ENCODE results near the gene HSPA12B. TPM values are rescaled to one million over a fixed set of nuclear protein-coding genes. Genes with fewer than 3 reads are reported as not detected.

Gene HSPA12B
- total RNA-seq, 4 donors from 2014 or later, result 12.7 to 30.9 (median 18.7) TPM

- H3K9me3 ChIP-seq, result no peaks in the 10 kb centered on the region
- 77 to 84% methylated on average over 25 of the region's 25 CpGs for WGBS, 2 donors
- no peak for DNase-seq (ENCODE audit: low spot score in 2 of 2)
- H3K4me1 ChIP-seq, result peaks cover 0 to 49% (median 23%) of the 10 kb centered on the region in 4 donors
- H3K4me3 ChIP-seq, result peak overlapping the region in 3 of 4 donors; percentile 46 to 67 (median 64)
- no peaks in the 10 kb centered on the region for H3K27me3 ChIP-seq
- H3K27ac ChIP-seq, result peak overlapping the region; percentile 91 to 98 (median 96)
- H3K36me3 ChIP-seq, result peaks cover 0 to 11% (median 3%) of the 10 kb centered on the region in 3 donors
- TF ChIP-seq EP300 (IDR thresholded peaks at IDR 0.05), result no peak
- TF ChIP-seq CTCF (IDR thresholded peaks at IDR 0.05), result no peak
- TF ChIP-seq POLR2A (IDR thresholded peaks at IDR 0.05), result no peak
Measured at GRCh38 chr20:3794701-3795420, 62.4 kb downstream of the HSPA12B start.

DNA sequence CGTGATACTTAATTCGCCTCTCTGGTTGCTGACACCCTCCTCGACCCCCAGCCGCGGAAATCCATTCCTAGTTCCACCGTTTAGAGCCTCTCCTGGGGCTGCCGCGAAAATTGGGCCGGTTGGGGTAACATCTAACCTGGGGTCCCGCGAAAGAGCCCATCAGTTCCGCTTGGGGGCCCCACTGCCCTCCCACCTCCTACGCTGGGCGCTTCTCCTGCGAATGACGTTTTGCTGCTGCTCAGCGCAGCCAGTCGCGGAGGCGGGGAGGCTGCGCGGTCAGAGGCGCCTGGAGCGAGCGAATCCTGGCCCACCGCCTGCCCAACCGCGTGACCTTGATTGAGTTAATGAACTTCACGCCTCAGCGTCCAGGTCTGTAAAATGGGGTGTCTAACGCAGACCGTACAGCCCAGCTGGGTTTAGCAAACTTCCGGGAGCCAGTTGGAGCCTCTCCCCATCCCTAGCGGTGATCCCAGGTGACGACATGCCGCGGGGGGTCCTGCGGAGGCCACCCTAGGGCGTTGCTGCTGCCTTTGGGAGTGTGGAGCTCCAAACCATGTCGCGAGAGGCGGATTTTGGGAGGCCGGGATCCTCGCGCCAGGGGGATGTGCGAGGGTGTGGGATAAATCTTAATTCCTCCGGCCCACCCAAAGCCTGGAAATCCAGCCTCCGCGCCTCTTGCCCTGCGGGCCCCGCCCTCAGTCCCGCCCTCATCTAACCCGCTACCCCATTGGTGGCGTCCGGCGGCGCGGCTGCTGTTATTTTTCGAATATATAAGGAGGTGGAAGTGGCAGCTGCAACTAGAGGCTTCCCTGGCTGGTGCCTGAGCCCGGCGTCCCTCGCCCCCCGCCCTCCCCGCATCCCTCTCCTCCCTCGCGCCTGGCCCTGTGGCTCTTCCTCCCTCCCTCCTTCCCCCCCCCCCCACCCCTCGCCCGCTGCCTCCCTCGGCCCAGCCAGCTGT, 63.3 kb downstream of the HSPA12B start, which contains the start of gene CDC25B:
TSS of gene CDC25B (plus strand) at position 800 of the 958 bp plus-strand sequence. CDS start 222 bp downstream, outside the sequence.
- Histone ChIP-seq H3K27ac (peak within 1 kb of the TSS; percentile 91 to 98 (median 96)), H3K36me3 (peaks cover 0 to 21% (median 3%) of the 10 kb centered on the region in 3 donors), H3K9me3 (no peaks in the 10 kb centered on the region), H3K4me3 (peak within 1 kb of the TSS; percentile 46 to 67 (median 55)), H3K27me3 (no peaks in the 10 kb centered on the region), H3K4me1 (peaks cover 0 to 51% (median 26%) of the 10 kb centered on the region in 4 donors)
- TF ChIP-seq CTCF (IDR thresholded peaks at IDR 0.05) (peak; percentile 28 to 96 (median 54)), POLR2A (IDR thresholded peaks at IDR 0.05) (peak in 1 of 2 donors; percentile 78), EP300 (IDR thresholded peaks at IDR 0.05) (peak; percentile 30 to 92)
- DNase-seq (ENCODE audit: low spot score in 2 of 2), result peak; percentile 96
- 1% methylated on average over 44 to 62 of the region's 69 CpGs for WGBS, 2 donors

DNA sequence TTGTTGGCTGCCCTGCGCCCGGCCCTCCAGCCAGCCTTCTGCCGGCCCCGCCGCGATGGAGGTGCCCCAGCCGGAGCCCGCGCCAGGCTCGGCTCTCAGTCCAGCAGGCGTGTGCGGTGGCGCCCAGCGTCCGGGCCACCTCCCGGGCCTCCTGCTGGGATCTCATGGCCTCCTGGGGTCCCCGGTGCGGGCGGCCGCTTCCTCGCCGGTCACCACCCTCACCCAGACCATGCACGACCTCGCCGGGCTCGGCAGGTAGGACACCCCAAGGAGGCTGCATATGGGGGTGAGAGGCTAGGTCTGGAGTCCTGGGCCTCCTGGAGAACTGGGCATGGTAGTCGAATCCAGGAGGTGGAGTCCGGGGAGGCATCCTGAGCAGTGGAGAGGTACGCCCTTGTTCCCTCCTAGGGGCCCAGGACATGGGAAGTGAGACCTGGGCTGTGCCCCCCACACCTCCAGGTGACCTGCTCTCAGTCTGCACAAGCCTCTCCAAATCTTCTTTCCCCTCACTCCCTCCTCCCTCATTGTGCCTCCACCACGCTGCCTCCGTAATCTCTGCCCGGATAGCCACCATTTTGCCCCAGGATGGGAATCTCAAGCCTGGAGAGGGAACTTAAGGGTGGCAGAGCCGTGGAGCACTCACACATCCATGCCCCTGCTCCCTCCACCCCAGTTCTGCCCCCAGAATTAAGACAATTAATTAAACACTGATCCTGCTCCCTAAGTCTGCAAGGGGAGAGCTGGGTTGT, 64.2 kb downstream of the HSPA12B start:
- Histone ChIP-seq H3K4me3 (peak overlapping the region; percentile 46 to 67 (median 55)), H3K4me1 (peaks cover 0 to 51% (median 26%) of the 10 kb centered on the region in 4 donors), H3K27me3 (no peaks in the 10 kb centered on the region), H3K9me3 (no peaks in the 10 kb centered on the region), H3K36me3 (peaks cover 0 to 29% (median 3%) of the 10 kb centered on the region in 3 donors), H3K27ac (peak overlapping the region; percentile 91 to 98 (median 96))
- TF ChIP-seq EP300 (IDR thresholded peaks at IDR 0.05) (no peak), CTCF (IDR thresholded peaks at IDR 0.05) (no peak), POLR2A (IDR thresholded peaks at IDR 0.05) (no peak)
- DNase-seq (ENCODE audit: low spot score in 2 of 2), result no peak
- WGBS, 2 donors, result 54% methylated on average over 4 to 6 of the region's 33 CpGs

DNA sequence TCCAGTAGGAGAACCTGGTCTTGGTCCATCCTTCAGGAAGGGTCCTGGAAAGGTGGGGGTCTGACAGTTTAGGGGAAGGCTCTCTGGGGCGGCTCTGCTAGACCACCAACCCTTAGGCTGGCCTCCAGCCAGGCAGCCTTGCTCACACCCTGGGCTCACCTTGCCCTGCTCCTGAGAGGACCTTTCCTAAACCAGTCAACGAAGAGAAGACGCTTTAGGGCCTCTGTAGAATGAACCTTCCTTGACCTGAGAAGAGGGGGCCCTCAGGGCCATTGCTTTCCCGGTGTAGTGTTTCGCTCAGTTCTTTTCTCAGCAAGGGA, 64.7 kb downstream of the HSPA12B start:
- WGBS, 2 donors, result 74 to 80% methylated on average over 4 to 5 of the region's 5 CpGs
- H3K27ac ChIP-seq, result peak overlapping the region; percentile 60 to 98 (median 94)
- H3K36me3 ChIP-seq, result peaks cover 0 to 35% (median 3%) of the 10 kb centered on the region in 3 donors
- H3K9me3 ChIP-seq, result no peaks in the 10 kb centered on the region
- TF ChIP-seq POLR2A (IDR thresholded peaks at IDR 0.05), result no peak
- no peak for TF ChIP-seq EP300 (IDR thresholded peaks at IDR 0.05)
- no peak for TF ChIP-seq CTCF (IDR thresholded peaks at IDR 0.05)
- no peak for DNase-seq (ENCODE audit: low spot score in 2 of 2)
- H3K27me3 ChIP-seq, result no peaks in the 10 kb centered on the region
- peaks cover 0 to 54% (median 26%) of the 10 kb centered on the region in 4 donors for H3K4me1 ChIP-seq
- peak overlapping the region in 3 of 4 donors; percentile 46 to 67 (median 64) for H3K4me3 ChIP-seq
